Fibroblast of mammary gland (primary cell): ENCODE data around the gene POU6F1.

Experiments
- DNase-seq: peaks from one replicate; pipeline ENCODE4 v3.0.0-alpha.2; 2010; ENCODE audit warnings: low read depth
- H3K4me3 ChIP-seq: 2 replicates; pipeline ENCODE4 v1.5.1; 2011; ENCODE audit warnings: low read depth, mild to moderate bottlenecking, low read length, moderate library complexity; ENCODE audit not compliant: control insufficient read depth
- CTCF ChIP-seq: conservative IDR thresholded peaks from 2 replicates; pipeline ENCODE4 v1.5.1; 2011; ENCODE audit warnings: low read depth, low read length, inconsistent platforms; ENCODE audit not compliant: control insufficient read depth, insufficient read depth

Gene POU6F1

DNA sequence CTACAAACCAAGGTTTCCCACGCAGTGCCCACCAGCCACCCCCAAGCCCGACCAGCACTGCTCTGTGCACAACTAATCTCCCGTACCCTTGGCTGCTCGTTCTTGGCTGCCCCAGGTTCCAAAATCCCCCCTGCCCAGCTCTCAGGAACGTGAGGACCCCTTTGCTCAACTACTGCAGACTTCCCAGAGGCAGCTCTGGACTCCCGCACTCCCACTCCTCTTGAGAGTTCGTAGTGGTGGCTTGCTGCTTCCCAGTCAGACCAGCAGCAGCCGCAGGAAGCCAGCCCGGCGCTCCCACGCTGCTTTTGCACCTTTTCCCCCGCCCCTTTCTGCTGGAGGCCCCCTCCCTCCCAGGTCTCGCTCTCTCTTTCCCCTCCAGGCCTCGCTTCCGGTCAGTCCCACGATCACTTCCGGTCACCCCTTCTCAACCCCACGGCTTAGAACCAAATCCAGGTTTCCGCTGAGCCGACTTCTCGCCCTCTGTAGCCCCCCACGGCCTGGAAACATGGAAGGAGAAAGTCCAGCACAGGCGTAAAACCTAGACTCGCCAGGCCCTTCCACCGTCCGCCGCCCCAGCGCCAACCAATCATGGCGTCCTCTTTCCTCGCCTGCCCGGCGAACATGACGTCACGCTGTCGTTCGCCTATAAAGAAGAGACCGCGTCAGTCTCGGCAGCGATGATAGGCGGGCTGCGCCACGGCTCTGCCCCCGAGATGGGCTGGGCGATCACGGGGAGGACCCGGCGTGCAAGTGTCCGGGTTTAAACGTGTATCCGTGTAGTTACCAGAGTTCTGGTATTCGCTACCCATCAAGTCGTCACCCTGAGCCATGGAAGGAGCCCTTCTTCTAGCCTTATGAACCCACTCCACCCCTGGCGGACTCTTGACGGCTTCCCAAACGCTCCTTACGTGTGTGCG lies 45.1 kb downstream of the POU6F1 start, which contains the start of gene TFCP2:
TSS of gene TFCP2 (minus strand) at position 621 of the 917 bp plus-strand sequence. CDS start 713 bp downstream, outside the sequence.
- H3K4me3 ChIP-seq = peak within 1 kb of the TSS; percentile 96
- no peak for TF ChIP-seq CTCF
- DNase-seq = peak; percentile 96

DNA sequence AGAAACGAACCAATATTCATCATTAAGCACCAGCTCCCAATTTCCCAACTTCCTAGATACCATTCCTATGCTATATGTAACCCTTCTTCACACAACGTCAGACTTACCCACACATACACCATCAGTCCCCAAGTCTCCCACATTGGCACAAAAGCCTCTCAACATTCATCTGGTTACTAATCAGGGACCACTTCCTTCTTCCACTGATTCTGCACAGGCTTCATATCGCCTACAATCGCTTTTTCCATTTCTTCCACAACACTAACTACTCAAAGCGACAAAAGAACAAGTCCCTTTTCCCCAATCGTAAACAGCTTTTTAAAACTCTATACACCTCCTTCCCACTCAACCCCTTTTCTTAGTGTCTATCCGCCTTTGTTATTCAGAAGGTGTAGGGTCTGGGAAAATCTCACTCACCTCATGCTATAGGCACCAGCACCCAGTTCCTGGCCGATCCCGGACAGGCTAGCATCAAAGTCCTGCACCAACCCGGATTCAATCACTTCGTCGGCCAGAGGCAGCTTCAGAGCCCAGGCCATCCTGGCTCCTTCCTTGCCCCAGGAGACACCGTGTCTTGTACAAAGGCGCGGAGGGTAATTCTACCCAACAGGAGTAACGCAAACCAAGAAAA lies 45.9 kb downstream of the POU6F1 start:
- peak overlapping the region; percentile 96 for H3K4me3 ChIP-seq
- DNase-seq = peak; percentile 49

GRCh38 chr12:51163795-51164194 lies 54.1 kb downstream of the POU6F1 start:
- no peak overlapping the region for H3K4me3 ChIP-seq
- no peak for DNase-seq
- no peak for TF ChIP-seq CTCF

More for the DNA sequence above, 45.9 kb downstream of the POU6F1 start:
- TF ChIP-seq CTCF = no peak

GRCh38 chr12:51162217-51162616 lies 55.6 kb downstream of the POU6F1 start:
- TF ChIP-seq CTCF = no peak

GRCh38 chr12:51160814-51161459 lies 56.9 kb downstream of the POU6F1 start:
- TF ChIP-seq CTCF = no peak
- H3K4me3 ChIP-seq = no peak overlapping the region
- peak; percentile 84 for DNase-seq

More at GRCh38 chr12:51162217-51162616, 55.6 kb downstream of the POU6F1 start:
- no peak overlapping the region for H3K4me3 ChIP-seq
- DNase-seq = no peak

DNA sequence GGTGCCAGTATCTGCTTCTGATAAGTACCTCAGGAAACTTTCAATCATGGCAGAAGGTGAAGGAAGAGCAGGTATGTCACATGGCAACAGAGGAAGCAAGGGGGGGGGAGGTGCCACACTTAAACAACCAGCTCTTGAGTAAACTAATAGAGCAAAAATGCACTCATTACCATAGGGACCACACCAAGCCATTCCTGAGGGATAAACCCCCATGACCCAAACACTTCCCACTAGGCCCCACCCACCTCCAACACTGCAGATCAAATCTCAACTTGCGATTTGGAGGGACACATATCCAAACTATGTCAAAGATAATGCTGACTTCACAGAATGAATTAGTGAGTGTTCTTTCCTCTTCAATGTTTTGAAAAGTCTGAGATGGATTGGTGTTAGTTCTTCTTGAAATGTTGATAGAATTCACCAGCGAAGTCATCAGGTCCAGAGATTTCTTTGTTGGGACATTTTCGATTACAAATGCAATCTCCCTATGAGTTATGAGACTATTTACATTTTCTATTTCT lies 61.6 kb downstream of the POU6F1 start:
- no peak for TF ChIP-seq CTCF
- no peak overlapping the region for H3K4me3 ChIP-seq
- DNase-seq = no peak
